Activated CD8-positive, alpha-beta memory T cell treated with anti-CD3 and anti-CD28 coated beads for 36 hours (primary cell): ENCODE data around the gene OR6C68. TPM values are rescaled to one million over a fixed set of nuclear protein-coding genes. Genes with fewer than 3 reads are reported as not detected.

Source experiments
- total RNA-seq, 2 experiments: library from RNA; stranded (reverse); gene quantifications; one replicate each; pipeline ENCODE4 v1.2.3, GENCODE V29; 2021

OR6C68 gene
- total RNA-seq, 2 experiments from 2014 or later: not detected

Other genes with a start within 250 kb of the OR6C68 start
- gene OR6C74, start 247.8 kb upstream of the OR6C68 start, total RNA-seq: not detected
- not detected for gene OR6C6, start 195.8 kb upstream of the OR6C68 start, total RNA-seq
- gene OR6C1, start 178.0 kb upstream of the OR6C68 start, total RNA-seq: not detected
- gene OR6C3, start 161.6 kb upstream of the OR6C68 start, total RNA-seq: not detected
- gene OR6C75, start 129.4 kb upstream of the OR6C68 start, total RNA-seq: not detected
- gene OR6C65, start 91.8 kb upstream of the OR6C68 start, total RNA-seq: not detected
- gene OR6C76, start 66.1 kb upstream of the OR6C68 start, total RNA-seq: not detected
- gene OR6C2, start 48.3 kb upstream of the OR6C68 start, total RNA-seq: not detected
- not detected for gene OR6C70, start 22.2 kb upstream of the OR6C68 start, total RNA-seq
- gene OR6C4, start 57.2 kb downstream of the OR6C68 start, total RNA-seq: not detected
- gene OR2AP1, start 80.1 kb downstream of the OR6C68 start, total RNA-seq: not detected
- gene OR10P1, start 144.5 kb downstream of the OR6C68 start, total RNA-seq: not detected
- 1 to 10 TPM; 3.6 to 4.1 TPM for gene ITGA7, start 215.5 kb downstream of the OR6C68 start, total RNA-seq
- gene BLOC1S1, start 223.7 kb downstream of the OR6C68 start, total RNA-seq: 10 to 100 TPM; 89.9 to 93.6 TPM
- 1 to 10 TPM; 4.9 to 5.2 TPM for gene RDH5, start 228.0 kb downstream of the OR6C68 start, total RNA-seq
- gene CD63, start 236.6 kb downstream of the OR6C68 start, total RNA-seq: 100 to 1,000 TPM; 190 to 193 TPM